ENCODE results near the gene NOS1.
A peak's percentile ranks its signal among the peaks of the same experiment; 100 is the strongest.
"Not testable (repeated sequence)": the region's sequence is repeated elsewhere in the genome, so short reads cannot be mapped to it uniquely, and the experiment has no call there.

The NOS1 gene

GRCh38 chr12:117255386-117255785 is 106.0 kb downstream of the NOS1 start:
- no peak for DNase-seq

- DNase-seq, result no peak
Measured at GRCh38 chr12:117243488-117243887, 117.9 kb downstream of the NOS1 start.

DNA sequence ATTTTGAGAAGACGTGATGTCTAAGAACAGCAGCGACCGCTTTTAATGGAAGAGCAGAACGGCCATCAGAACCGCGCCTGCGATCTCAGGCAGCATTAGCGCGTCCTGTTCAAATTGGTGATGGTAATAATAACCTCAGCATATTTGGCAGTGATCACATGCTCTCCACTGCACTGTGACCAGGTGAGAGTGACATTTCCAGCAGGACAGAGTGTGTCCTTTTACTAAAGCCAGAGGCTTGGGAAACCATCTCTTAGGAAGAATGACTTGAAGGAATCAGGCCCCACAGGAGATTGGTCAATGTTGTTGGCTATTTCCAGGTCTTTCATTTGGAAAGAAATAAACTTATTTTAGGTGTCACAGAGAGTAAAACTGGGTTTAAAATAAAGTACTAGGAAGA is 119.7 kb downstream of the NOS1 start:
- no peak for DNase-seq

GRCh38 chr12:117240081-117240755 is 121.2 kb downstream of the NOS1 start:
- DNase-seq, result no peak

- peak; percentile 34 to 37 for DNase-seq
Measured at GRCh38 chr12:117236456-117237001, 124.9 kb downstream of the NOS1 start.

GRCh38 chr12:117235261-117235660 is 126.2 kb downstream of the NOS1 start:
- DNase-seq, result no peak

GRCh38 chr12:117234441-117234840 is 127.0 kb downstream of the NOS1 start:
- DNase-seq, result no peak

DNA sequence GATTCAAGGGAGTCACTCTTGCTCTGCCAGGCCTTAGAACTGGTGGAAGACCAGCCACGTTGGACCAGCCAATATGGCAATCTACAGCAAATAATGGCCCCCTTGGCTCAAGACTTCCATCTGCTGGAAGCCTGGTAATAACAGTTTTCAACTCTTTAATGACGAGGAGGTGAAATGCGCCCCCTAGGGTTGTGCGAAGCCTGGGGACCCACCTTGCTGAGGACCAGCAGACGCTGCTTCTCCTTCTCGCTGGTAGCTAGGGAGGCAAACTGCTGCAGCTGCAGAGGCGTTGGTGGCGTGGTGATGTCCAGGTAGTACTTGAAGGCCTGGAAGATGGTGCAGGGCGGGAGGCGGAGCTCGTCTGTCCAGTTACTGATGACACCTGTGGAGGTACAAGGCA is 129.7 kb downstream of the NOS1 start:
- no peak for DNase-seq

DNA sequence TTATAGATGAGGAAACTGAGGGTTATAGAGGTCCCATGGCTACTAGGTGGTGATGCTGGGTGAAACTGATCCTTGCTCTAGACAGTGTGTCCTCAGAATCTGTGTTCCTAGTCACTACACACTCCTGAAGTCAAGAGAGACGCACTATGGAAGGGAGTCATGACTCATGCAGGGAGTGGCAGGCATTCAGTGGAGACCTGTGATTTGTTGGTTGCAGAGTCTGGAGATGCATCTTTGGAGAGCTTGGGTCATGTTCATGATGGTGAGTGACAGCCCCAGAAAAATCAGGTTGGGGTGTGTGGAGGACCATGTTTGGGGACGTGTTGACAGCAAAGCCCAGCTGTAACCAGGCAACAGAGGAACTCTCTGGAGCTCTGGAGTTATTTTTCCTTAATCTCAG is 133.2 kb downstream of the NOS1 start:
- DNase-seq, result no peak

DNA sequence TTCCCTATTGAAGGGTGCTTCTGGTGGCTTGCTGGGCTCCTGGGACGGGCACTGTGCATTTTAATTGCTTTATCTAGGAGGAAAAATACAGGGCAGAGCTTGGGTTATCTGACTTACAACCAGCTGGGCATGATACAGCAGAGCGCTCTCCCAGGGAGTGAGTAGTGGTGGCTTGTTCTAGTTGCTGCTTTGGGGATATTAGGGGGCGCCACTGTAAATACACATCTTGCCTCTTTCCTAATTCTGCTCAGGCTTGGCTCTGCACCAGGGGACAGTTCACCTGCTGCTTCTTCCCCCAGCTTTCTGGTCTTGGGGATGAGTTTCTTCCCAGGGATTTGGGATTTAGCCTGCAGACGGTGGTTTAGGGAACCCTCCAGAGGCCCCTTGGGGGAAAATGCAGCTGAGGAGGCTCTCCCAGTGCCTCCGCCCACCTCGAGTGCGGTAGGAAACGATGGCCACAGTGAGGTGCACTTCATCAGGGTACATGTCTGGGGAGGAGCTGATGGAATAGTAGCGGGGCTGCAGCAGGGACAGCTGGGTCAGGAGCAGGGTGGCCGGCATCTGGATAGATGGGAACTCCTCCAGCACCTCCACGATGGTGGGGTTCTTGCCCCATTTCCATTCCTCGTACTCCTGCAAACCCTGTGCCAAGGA is 134.3 kb downstream of the NOS1 start:
- DNase-seq, result no peak

DNA sequence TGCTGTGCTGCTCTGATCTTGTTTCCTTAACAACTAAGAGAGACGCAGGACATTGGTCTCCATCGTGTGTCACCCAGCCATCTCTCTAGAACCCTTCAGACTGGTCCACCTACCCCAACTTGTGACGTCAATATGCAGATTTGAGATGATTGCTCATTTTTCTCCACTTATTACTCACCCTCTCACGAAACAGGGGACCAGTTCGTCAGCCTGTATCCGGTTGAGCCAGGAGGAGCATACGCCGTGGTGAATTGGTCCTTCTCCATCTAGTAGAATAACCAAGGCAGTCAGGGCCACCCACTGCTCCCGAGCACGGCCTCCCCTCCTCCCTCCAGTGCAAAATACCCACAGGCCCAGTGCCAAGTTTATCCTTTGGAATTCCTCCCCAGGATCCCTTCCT is 134.9 kb downstream of the NOS1 start:
- no peak for DNase-seq

DNA sequence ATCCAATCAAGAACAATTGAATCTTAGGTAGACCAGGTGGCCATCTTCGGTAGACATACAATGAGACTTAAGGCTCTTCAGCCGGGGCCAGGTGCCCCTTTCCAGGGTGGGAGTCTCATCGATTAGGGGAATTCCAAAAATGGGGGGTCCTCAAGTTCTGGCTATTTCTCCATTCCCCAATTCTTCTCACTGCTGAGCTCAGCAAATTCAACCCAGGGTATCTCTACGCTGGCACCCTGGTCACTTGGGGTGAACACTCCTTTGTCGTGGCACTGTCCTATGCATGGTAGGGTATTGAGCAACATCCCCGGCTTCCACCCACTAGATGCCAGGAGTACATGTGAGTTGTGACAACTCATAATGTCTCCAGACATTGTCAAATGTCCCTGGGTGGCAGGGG is 136.2 kb downstream of the NOS1 start:
- DNase-seq, result no peak

DNA sequence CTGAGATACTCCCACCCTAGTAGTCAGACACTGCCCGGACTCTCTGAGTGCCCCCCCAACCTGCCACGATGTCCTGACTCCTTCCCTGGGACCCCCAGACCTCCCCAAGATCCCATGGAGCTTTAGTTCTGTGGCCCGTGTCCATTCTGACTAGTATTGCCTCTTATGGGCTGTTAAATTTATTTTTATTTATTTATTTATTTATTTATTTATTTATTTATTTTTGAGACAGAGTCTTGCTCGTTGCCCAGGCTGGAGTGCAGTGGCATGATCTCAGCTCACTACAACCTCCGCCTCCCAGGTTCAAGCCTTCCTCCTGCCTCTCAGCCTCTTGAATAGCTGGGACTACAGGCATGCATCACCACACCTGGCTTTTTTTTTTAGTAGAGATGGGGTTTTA is 140.5 kb downstream of the NOS1 start:
- not testable (repeated sequence) for DNase-seq

- no peak for DNase-seq
Measured at GRCh38 chr12:117218149-117218548, 143.3 kb downstream of the NOS1 start.

DNA sequence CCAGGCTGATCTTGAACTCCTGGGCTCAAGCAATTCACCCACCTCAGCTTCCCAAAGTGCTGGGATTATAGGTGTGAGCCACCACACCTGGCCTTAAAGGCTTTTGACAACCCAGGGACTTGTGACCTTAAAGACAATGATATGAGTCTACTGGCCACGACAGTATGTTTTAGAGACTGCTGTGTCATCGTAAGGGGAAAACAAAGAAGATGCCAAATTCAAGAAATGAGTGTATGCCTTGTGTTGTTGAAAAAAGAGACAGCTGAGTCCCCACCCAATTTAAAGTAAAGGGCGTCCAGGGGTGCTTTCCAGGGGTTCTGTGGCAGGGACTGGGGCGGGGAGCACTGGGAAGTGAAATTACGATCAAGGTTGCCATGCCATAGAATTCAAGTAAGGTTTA is 144.7 kb downstream of the NOS1 start:
- DNase-seq, result no peak

DNA sequence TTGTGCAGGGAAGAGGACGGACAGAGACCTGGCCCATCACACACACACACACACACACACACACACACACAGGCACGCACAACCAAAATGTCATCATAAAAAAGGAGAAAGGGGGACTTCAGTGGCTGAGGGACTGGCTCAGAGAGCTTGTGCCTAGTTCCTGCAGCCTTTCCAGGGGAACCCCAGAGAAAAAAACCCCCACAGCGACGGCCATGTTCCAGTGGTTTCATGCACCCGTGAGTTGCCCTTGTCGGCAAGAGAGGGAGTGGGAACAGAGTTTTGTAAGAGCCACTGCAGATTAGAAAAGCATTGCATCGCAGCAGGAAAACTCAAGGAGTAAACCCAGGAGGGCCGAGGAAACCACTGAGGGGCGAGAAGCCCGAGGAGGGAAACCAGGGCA is 146.6 kb downstream of the NOS1 start:
- no peak for DNase-seq

DNA sequence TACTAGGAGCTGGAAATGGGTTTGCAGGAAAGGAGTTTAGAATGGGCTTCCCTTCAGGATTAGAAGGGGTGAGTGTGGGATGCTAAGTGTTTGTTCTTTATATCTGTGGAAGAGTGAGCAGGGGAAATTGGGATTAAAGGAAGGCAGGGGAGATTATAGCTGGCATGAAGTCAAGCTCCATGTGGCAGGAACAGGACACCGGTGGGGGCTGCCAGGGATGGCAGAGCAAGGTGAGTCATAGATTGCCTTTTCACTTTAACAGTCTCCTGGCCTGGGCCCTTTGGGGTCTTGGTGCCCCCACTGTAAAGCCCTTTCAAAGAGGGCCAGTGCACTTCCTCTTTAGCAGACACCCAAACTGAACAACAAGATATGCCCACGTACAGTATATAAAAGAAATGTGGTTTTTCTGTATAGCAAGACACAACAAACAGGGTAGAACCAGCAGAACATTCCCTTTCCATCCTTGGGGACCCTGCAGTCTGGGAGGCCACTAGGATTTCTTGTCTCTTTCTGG is 148.1 kb downstream of the NOS1 start:
- DNase-seq, result no peak

DNA sequence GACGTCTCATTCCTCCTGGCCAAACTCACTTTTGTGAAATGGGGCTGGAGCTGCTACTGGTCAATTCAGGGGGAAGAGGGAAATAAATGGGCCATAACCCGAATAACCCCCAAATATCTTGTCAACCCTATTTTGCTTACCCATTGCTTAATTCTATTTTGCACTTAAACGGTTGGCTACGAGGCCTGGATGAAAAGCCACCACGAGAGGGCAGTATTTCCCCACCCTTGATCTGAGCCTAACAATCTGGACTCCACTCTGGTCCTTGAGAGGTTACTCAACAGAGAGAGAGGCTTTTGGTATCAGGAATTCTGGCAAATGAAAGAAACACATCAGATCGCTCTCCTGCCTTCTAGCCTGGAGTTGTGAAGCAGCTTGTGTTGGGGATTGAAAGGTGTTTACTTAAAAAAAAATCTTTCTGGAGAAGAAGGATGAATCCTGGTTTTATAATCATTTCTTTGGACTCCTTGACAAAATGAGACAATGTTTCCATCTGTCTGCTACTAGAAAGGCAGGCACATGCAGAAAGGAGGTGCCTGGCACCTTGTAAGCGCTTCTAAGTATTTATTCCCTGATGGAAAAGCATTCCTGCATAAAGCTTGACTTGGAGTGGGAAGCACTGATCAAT is 148.7 kb downstream of the NOS1 start:
- peak; percentile 10 to 14 for DNase-seq

DNA sequence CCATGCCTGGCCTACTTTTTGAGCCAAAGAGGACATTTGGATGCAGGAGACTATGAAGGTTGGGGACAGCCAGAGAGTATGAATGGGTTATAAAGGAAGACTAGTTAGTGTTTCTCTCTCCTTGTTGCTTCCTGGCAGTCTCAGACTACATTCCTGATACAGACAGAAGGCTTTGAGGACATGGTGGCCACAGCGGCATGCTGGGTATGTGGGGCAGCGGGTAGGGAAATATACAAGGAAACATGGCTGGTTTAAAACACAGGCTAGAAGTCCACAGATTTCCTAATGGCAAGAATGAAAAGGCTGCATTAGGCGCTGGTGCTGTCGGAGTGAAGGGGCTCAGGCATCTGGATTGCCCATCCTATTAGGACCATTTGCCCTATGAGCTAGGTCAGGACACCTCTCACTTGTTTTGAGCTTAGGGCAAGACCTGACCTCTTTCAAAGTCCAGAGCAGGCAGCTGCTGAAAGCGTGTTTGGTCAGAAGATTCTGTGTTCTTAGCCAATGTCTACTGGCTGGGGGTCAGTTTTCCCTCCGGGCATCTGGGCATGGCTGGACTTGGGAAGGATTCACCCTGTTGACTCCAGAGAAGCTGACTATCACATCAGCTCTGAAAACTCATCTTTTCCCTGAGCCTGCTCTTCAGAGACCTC is 151.0 kb downstream of the NOS1 start:
- no peak for DNase-seq

GRCh38 chr12:117209626-117210025 is 151.8 kb downstream of the NOS1 start:
- DNase-seq, result no peak

DNA sequence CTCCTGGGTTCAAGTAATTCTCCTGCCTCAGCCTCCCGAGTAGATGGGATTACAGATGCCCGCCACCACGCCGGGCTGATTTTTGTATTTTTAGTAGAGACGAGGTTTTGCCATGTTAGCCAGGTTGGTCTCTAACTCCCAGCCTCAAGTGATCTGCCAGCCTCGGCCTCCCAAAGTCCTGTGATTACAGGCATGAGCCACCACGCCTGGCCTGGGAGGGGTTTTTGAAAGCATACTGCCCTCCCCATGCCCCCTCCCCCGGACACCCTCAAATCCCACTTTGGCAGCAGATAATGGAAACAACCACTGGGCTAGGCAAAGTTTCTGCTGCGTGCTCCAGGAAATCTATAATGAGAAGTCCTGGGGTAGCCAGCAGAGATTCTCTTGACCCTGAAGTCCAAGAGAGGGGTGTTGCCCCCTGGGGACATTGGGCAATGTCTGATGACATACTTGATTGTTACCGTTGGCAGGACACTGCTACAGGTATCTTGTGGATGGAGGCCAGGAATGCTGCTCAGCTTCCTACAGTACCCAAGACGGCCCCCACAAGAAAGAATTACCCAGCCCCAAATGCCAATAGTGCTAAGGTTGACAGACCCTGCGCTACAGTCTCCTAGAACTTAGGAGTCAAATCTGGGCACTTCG is 152.5 kb downstream of the NOS1 start:
- DNase-seq, result no peak

DNA sequence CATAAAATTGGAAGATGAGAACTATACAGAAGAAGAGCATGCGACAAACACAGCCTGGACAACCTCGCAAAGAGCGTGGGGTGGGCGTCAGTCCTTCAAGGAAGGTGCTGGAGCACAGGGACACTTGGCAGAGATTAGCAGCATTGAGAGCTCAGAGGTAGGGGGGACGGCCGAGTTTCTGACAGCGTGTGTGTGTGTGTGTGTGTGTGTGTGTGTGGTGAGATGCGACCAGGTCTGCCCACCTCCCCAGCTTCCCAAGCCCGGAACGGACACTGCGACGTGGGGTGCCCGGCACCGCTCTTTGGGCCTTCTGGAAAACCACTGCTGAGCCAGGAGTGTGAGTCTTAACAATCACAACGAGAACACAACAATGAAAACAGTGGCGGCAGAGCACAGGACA is 153.2 kb downstream of the NOS1 start:
- DNase-seq, result no peak

- DNase-seq, result no peak
Measured at GRCh38 chr12:117207675-117208074, 153.8 kb downstream of the NOS1 start.
